MCF 10A (cell line): ENCODE measurements around the gene TLX2. TPM values are rescaled to one million over a fixed set of nuclear protein-coding genes. Genes with fewer than 3 reads are reported as not detected.

Source experiments
- BruUV-seq: library from RNA; stranded (reverse); fragments of 400-500 nt; replicated peaks from 2 replicates; lab custom pipeline; 2021; lab: Mats Ljungman, UMichigan
- CTCF ChIA-PET: fragments of 300-600 bp; sonication (Branson Sonifier 250); formaldehyde crosslinking; extraction: SDS; loops from one replicate; lab custom pipeline; 2021; ENCODE audit warnings: antibody characterized with exemption, inconsistent platforms; lab: Yijun Ruan, JAX
- POLR2A ChIA-PET: fragments of 300-600, 350-650 bp; sonication (Branson Sonifier 250); formaldehyde crosslinking; extraction: SDS; loops from one replicate; lab custom pipeline; 2020; ENCODE audit warnings: antibody characterized with exemption, inconsistent platforms; lab: Yijun Ruan, JAX
- DNase-seq: peaks from one replicate; pipeline ENCODE4 v3.0.0-alpha.2; 2018; ENCODE audit not compliant: unreplicated experiment
- H3K27ac Mint-ChIP-seq: one replicate; pipeline ENCODE4 v1.8.0; 2022; ENCODE audit warnings: mild to moderate bottlenecking, low read depth, mixed read lengths; ENCODE audit not compliant: unreplicated experiment
- H3K27me3 Mint-ChIP-seq: one replicate; pipeline ENCODE4 v1.8.0; 2022; ENCODE audit warnings: mixed read lengths; ENCODE audit not compliant: insufficient read depth, unreplicated experiment
- H3K36me3 Mint-ChIP-seq: one replicate; pipeline ENCODE4 v1.8.0; 2022; ENCODE audit warnings: mild to moderate bottlenecking, moderate library complexity, mixed read lengths; ENCODE audit not compliant: insufficient read depth, unreplicated experiment
- H3K4me1 Mint-ChIP-seq: one replicate; pipeline ENCODE4 v1.8.0; 2022; ENCODE audit warnings: mixed read lengths; ENCODE audit not compliant: insufficient read depth, unreplicated experiment
- H3K4me3 Mint-ChIP-seq: one replicate; pipeline ENCODE4 v1.8.0; 2022; ENCODE audit warnings: mild to moderate bottlenecking, moderate library complexity, mixed read lengths; ENCODE audit not compliant: unreplicated experiment
- H3K9me3 Mint-ChIP-seq: one replicate; pipeline ENCODE4 v1.8.0; 2022; ENCODE audit warnings: mixed read lengths; ENCODE audit not compliant: unreplicated experiment
- CTCF ChIP-seq: fragments of 200-600 bp; IDR thresholded peaks from one replicate; pipeline ENCODE4 v1.8.0; 2022; ENCODE audit warnings: antibody characterized with exemption, mild to moderate bottlenecking; ENCODE audit not compliant: unreplicated experiment
- intact Hi-C: fragments of 100-400 bp; cut with micrococcal nuclease; formaldehyde crosslinking; loops from 2 replicates; pipeline ENCODE4 v1.14.1; 2022
- total RNA-seq: library from RNA; stranded (reverse); gene quantifications from 2 replicates; pipeline ENCODE4 v1.2.3, GENCODE V29; 2022

Gene TLX2
- total RNA-seq, 1 experiment from 2014 or later, result not detected

DNA sequence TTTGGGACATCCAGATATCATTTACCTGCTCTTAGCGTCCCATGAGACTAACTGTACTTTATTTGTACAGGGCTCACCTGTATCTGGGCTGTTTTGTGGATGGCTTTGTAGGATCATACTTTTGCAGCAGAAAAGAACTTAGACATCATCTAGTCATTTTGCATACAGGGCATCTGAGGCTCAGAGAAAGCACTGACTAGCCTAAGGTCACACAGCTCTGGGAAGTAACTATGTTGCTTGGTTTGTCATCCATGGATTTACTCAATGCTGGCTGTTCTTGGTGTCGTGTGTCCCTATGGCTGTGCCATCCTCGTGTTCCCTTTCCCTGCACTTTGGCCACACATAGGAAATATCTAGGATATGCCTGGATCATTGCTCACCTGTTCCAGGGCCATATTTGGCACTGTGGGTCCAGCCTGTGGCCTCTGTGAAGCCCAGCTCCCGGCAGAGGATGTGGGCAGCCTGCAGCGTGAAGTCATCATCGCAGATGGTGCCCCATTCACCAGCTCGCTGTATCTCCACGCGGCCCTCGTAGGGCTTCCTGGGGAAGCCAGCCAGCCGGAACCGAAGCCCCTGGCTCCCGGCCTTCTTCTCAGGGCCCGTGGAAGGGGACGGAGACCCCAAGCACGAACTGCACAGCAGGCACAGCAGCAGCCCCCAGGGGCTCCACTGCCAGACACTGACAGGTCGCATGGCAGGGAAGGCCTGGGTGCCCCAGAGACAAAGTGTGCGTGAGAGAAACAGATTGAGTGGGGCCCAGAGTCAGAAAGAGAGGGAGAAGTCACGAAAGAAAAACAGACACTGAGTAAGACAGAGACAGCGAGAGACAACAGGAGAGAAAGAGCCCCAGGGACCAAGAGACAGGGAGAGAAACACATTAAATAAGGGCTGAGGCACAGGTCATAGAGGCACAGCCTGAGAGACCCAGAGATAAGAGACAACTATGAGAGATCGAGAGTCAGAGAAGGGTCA, 38.0 kb downstream of the TLX2 start:
- no TSS peak for BruUV-seq
- peak overlapping the region; percentile 16 for H3K27ac Mint-ChIP-seq
- ChIA-PET CTCF (interaction anchor here (0.7 to 2.2 kb wide), 5 partner anchors 14 to 929 kb away, joined by 3 to 14 read pairs (median 3); partner anchors contain the start of gene TTC31), POLR2A (no interaction called here)
- no peak overlapping the region for H3K4me3 Mint-ChIP-seq
- intact Hi-C loops, result no loop called here
- TF ChIP-seq CTCF, result no peak
- no peaks in the 10 kb centered on the region for H3K9me3 Mint-ChIP-seq
- no peak for DNase-seq
- no peaks in the 10 kb centered on the region for H3K27me3 Mint-ChIP-seq
- H3K4me1 Mint-ChIP-seq, result peaks cover 11% of the 10 kb centered on the region
- no peaks in the 10 kb centered on the region for H3K36me3 Mint-ChIP-seq

GRCh38 chr2:74552914-74553811, 38.9 kb downstream of the TLX2 start:
- ChIA-PET CTCF (interaction anchor here (0.8 kb wide), 1 partner anchor 13 kb away, joined by 3 read pairs; no protein-coding TSS in a partner anchor), POLR2A (no interaction called here)
- H3K36me3 Mint-ChIP-seq, result no peaks in the 10 kb centered on the region
- H3K4me3 Mint-ChIP-seq, result peak overlapping the region; percentile 48
- no peak for DNase-seq
- peak overlapping the region; percentile 16 for H3K27ac Mint-ChIP-seq
- no peaks in the 10 kb centered on the region for H3K27me3 Mint-ChIP-seq
- TF ChIP-seq CTCF, result no peak
- BruUV-seq, result no TSS peak
- H3K4me1 Mint-ChIP-seq, result peaks cover 11% of the 10 kb centered on the region
- H3K9me3 Mint-ChIP-seq, result no peaks in the 10 kb centered on the region
- intact Hi-C loops, result no loop called here

GRCh38 chr2:74553892-74554819, 39.9 kb downstream of the TLX2 start, which contains the start of the genes DOK1 and LOXL3:
TSS of gene DOK1 (plus strand) at chr2:74554720. CDS start at chr2:74554755, 35 bp downstream.
TSS of gene LOXL3 (minus strand) at chr2:74553942. CDS start at chr2:74552634, 1,308 bp downstream.
- peak; percentile 58 for DNase-seq
- no peak for TF ChIP-seq CTCF
- peak within 1 kb of the TSS; percentile 16 for H3K27ac Mint-ChIP-seq
- intact Hi-C loops, result no loop called here
- ChIA-PET POLR2A (no interaction called here), CTCF (no interaction called here)
- H3K4me3 Mint-ChIP-seq, result peak within 1 kb of the TSS; percentile 48
- no TSS peak for BruUV-seq
- H3K27me3 Mint-ChIP-seq, result no peaks in the 10 kb centered on the region
- H3K4me1 Mint-ChIP-seq, result peaks cover 11% of the 10 kb centered on the region
- no peaks in the 10 kb centered on the region for H3K36me3 Mint-ChIP-seq
- no peaks in the 10 kb centered on the region for H3K9me3 Mint-ChIP-seq
